Endothelial cell of umbilical vein (primary cell): ENCODE data around the gene SLC35F2. TPM values are rescaled to one million over a fixed set of nuclear protein-coding genes. Genes with fewer than 3 reads are reported as not detected.

Source experiments
- BruUV-seq: library from RNA; stranded (reverse); fragments of 400-500 nt; replicated peaks from 2 replicates; lab custom pipeline; 2021; lab: Mats Ljungman, UMichigan
- CTCF ChIA-PET: fragments of 300-600, 350-600 bp; sonication (Branson Sonifier 250); formaldehyde crosslinking; loops from one replicate; lab custom pipeline; 2021; ENCODE audit warnings: antibody characterized with exemption, inconsistent platforms; lab: Charles Lee
- POLR2A ChIA-PET: fragments of 300-600, 350-600 bp; sonication (Branson Sonifier 250); formaldehyde crosslinking; loops from one replicate; lab custom pipeline; 2021; ENCODE audit warnings: antibody characterized with exemption, inconsistent platforms; lab: Charles Lee
- DNase-seq: peaks from one replicate; pipeline ENCODE4 v3.0.0-alpha.2; 2011; ENCODE audit warnings: low read depth, low spot score
- FAIRE-seq: peaks from 2 replicates; lab custom pipeline; 2011; peaks lifted over from hg19 to GRCh38; lab: Jason Lieb, UNC
- H2AFZ ChIP-seq: 2 replicates; pipeline ENCODE4 v1.6.0; 2012; ENCODE audit warnings: low read depth, low read length, control low read depth, inconsistent platforms
- H3K27ac ChIP-seq: 2 replicates; pipeline ENCODE4 v1.5.1; 2011; ENCODE audit warnings: low read depth, mild to moderate bottlenecking, control low read depth, low read length, moderate library complexity; ENCODE audit not compliant: insufficient read depth
- H3K27me3 ChIP-seq, 2 experiments: 2 replicates each; pipeline versions ENCODE4 v1.6.0 to v1.6.1; 2011; ENCODE audit warnings: low read length in 2 of 2, mixed read lengths in 1 of 2; ENCODE audit not compliant: control insufficient read depth in 2 of 2, insufficient read depth in 2 of 2
- H3K36me3 ChIP-seq, 2 experiments: 2 replicates in 1 of 2; 3 replicates in 1 of 2; pipeline ENCODE4 v1.5.1; 2011; ENCODE audit warnings: low read length in 2 of 2, mild to moderate bottlenecking in 1 of 2, moderate library complexity in 1 of 2; ENCODE audit not compliant: control insufficient read depth in 2 of 2, insufficient read depth in 2 of 2; ENCODE audit errors: extremely low read depth in 1 of 2
- H3K4me1 ChIP-seq: 3 replicates; pipeline ENCODE4 v1.5.1; 2011; ENCODE audit warnings: mild to moderate bottlenecking, low read length; ENCODE audit not compliant: control insufficient read depth, insufficient read depth; ENCODE audit errors: extremely low read depth
- H3K4me2 ChIP-seq: 2 replicates; pipeline ENCODE4 v1.6.1; 2011; ENCODE audit warnings: low read length, control low read depth, mixed read lengths; ENCODE audit not compliant: insufficient read depth
- H3K4me3 ChIP-seq, 3 experiments: fragments of 200-600 bp in 1 of 3; sonication (generic), shearing (Covaris generic) in 1 of 3; replicated peaks in 1 of 3; 2 replicates each; pipeline ENCODE4 v1.5.1; 2011 to 2016; ENCODE audit warnings: control low read depth in 3 of 3, low read length in 3 of 3, mild to moderate bottlenecking in 2 of 3, inconsistent platforms in 1 of 3, low read depth in 1 of 3, moderate library complexity in 1 of 3; ENCODE audit not compliant: insufficient read depth in 1 of 3
- H3K79me2 ChIP-seq: 2 replicates; pipeline ENCODE4 v1.6.0; 2012; ENCODE audit warnings: low read length, inconsistent platforms; ENCODE audit not compliant: control insufficient read depth, insufficient read depth
- H3K9ac ChIP-seq: replicated peaks from 2 replicates; pipeline ENCODE3; 2011; ENCODE audit warnings: low read length, control low read depth; ENCODE audit not compliant: insufficient read depth; ENCODE audit errors: extremely low read depth
- H3K9me1 ChIP-seq: replicated peaks from 3 replicates; pipeline ENCODE4 v1.6.0; 2011; ENCODE audit warnings: mild to moderate bottlenecking, low read length; ENCODE audit not compliant: control insufficient read depth, insufficient read depth; ENCODE audit errors: extremely low read depth
- H3K9me3 ChIP-seq: replicated peaks from 2 replicates; pipeline ENCODE4 v1.5.1; 2012; ENCODE audit warnings: low read length, inconsistent platforms; ENCODE audit not compliant: control insufficient read depth, insufficient read depth
- H4K20me1 ChIP-seq: replicated peaks from 2 replicates; pipeline ENCODE3; 2011; ENCODE audit warnings: mild to moderate bottlenecking, low read length; ENCODE audit not compliant: control insufficient read depth, insufficient read depth; ENCODE audit errors: extremely low read depth
- EZH2 ChIP-seq: IDR thresholded peaks from 2 replicates; pipeline ENCODE4 v1.6.1; 2012; ENCODE audit warnings: borderline replicate concordance, low read depth, mild to moderate bottlenecking, moderate library complexity, low read length, inconsistent platforms; ENCODE audit not compliant: severe bottlenecking
- POLR2A ChIP-seq: IDR thresholded peaks from 2 replicates; pipeline ENCODE4 v1.6.1; 2012; ENCODE audit warnings: low read depth, mild to moderate bottlenecking, control low read depth, low read length
- dilution Hi-C: fragments of 300-500 bp; cut with MboI; formaldehyde crosslinking; loops from one replicate; pipeline ENCODE4 v1.15.0; 2019; ENCODE audit warnings: low sequenced_read_pairs; ENCODE audit not compliant: extremely low pct_ligation_motif_present
- intact Hi-C: fragments of 100-400 bp; cut with micrococcal nuclease; formaldehyde crosslinking; loops from one replicate; pipeline ENCODE4 v1.10.0; 2022
- polyA plus RNA-seq, 4 experiments: library from polyadenylated mRNA; depleted of rRNA in 3 of 4; stranded (reverse) in 3 of 4; unstranded in 1 of 4; fragments of >200 nt; gene quantifications; 2 replicates each; pipeline versions ENCODE4 v1.2.1 to v1.2.3, GENCODE V29; 2011 to 2012; ENCODE audit warnings: missing spikeins in 1 of 4
- total RNA-seq: library from RNA; stranded (reverse); gene quantifications from 2 replicates; pipeline ENCODE4 v1.2.3, GENCODE V29; 2021
- TF ChIP-seq, protein P1 (sequence below): IDR thresholded peaks from 2 replicates; pipeline ENCODE4 v1.6.1; 2011; ENCODE audit not compliant: insufficient read depth, insufficient read length
- TF ChIP-seq, protein P2 (sequence below), 2 donors: IDR thresholded peaks; 1 replicate in 1 of 2; 2 replicates in 1 of 2; pipeline ENCODE4 v1.5.1; 2011; ENCODE audit warnings: low read length in 2 of 2, mild to moderate bottlenecking in 2 of 2, moderate library complexity in 2 of 2, control low read depth in 1 of 2, inconsistent platforms in 1 of 2, low read depth in 1 of 2; ENCODE audit not compliant: insufficient read depth in 1 of 2; ENCODE audit errors: extremely low read depth in 1 of 2

Gene SLC35F2
- total and polyA plus RNA-seq, 2 donors (not counting 3 experiments of a cell fraction or from before 2014, with no cell fraction given), result 41.0 to 59.7 TPM

DNA sequence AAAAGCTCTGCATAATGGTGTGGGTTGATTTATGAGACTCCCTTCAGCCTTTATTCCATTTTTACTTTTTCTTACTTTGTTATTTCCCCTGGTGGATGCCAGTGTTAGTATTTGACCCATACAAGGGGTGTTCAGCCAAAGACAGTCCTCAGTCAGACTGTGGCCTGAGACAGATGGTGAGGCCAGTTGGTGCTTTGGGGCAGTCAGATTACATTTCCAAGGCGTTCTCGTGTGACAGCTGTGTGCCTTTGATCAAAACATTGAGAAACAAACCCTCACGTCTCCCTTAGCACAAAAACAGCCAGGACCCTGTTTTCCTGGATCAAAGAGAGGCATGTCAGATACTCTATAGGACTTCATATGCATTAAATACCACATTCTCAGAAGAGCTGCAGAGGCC is 115.4 kb downstream of the SLC35F2 start:
- intact Hi-C loops (no loop called here), dilution Hi-C loops (no loop called here)
- DNase-seq (no peak), FAIRE-seq (no peak)
- Histone ChIP-seq H3K9ac (no peak overlapping the region), H3K4me1 (no peaks in the 10 kb centered on the region), H3K4me2 (no peak overlapping the region), H3K9me3 (no peaks in the 10 kb centered on the region), H4K20me1 (no peaks in the 10 kb centered on the region), H3K4me3 (no peak overlapping the region), H3K79me2 (no peaks in the 10 kb centered on the region), H3K9me1 (no peaks in the 10 kb centered on the region), H3K27ac (no peak overlapping the region), H3K36me3 (no peaks in the 10 kb centered on the region), H3K27me3 (peaks cover 9 to 28% of the 10 kb centered on the region in 2 experiments), H2AFZ (no peak overlapping the region)
- ChIA-PET POLR2A (no interaction called here), CTCF (interaction anchor here (1.0 to 6.9 kb wide), 5 partner anchors 11 to 156 kb away, joined by 3 to 110 read pairs (median 4); no protein-coding TSS in a partner anchor)
- TF ChIP-seq, protein P1, sequence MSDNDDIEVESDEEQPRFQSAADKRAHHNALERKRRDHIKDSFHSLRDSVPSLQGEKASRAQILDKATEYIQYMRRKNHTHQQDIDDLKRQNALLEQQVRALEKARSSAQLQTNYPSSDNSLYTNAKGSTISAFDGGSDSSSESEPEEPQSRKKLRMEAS, result no peak
- TF ChIP-seq POLR2A (no peak), EZH2 (no peak)
- TF ChIP-seq, protein P2, sequence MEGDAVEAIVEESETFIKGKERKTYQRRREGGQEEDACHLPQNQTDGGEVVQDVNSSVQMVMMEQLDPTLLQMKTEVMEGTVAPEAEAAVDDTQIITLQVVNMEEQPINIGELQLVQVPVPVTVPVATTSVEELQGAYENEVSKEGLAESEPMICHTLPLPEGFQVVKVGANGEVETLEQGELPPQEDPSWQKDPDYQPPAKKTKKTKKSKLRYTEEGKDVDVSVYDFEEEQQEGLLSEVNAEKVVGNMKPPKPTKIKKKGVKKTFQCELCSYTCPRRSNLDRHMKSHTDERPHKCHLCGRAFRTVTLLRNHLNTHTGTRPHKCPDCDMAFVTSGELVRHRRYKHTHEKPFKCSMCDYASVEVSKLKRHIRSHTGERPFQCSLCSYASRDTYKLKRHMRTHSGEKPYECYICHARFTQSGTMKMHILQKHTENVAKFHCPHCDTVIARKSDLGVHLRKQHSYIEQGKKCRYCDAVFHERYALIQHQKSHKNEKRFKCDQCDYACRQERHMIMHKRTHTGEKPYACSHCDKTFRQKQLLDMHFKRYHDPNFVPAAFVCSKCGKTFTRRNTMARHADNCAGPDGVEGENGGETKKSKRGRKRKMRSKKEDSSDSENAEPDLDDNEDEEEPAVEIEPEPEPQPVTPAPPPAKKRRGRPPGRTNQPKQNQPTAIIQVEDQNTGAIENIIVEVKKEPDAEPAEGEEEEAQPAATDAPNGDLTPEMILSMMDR (IDR thresholded peaks at IDR 0.05; ENCODE audit: extremely low read depth in 1 of 2, insufficient read depth in 1 of 2, low read depth in 1 of 2, low read length in 2 of 2), result no peak
- no TSS peak for BruUV-seq
